H1 (cell line): Measurements from ENCODE around the gene EXT2.

Experiments
- BRCA1 ChIP-seq: IDR thresholded peaks from 2 replicates; pipeline ENCODE4 v1.6.1; 2012; ENCODE audit warnings: low read depth, low read length, improper control_type of control experiment
- KDM5A ChIP-seq: fragments of 200-600 bp; IDR thresholded peaks from 2 replicates; pipeline ENCODE4 v1.7.1; 2012; ENCODE audit warnings: mild to moderate bottlenecking, low read length, inconsistent platforms, mixed read lengths
- POLR2A ChIP-seq, 2 experiments: IDR thresholded peaks; 1 replicate in 1 of 2; 2 replicates in 1 of 2; pipeline ENCODE4 v1.6.1; 2011; ENCODE audit warnings: low read depth in 2 of 2, low read length in 2 of 2, mild to moderate bottlenecking in 2 of 2; ENCODE audit errors: control extremely low read depth in 1 of 2
- TBP ChIP-seq: IDR thresholded peaks from 2 replicates; pipeline ENCODE4 v1.6.1; 2011; ENCODE audit warnings: low read depth, low read length, improper control_type of control experiment
- TF ChIP-seq, protein P1 (sequence below): IDR thresholded peaks from 2 replicates; pipeline ENCODE4 v1.6.1; 2011; ENCODE audit warnings: low read depth, mild to moderate bottlenecking, low read length; ENCODE audit not compliant: insufficient read depth
- TF ChIP-seq, protein P2 (sequence below), 3 experiments: IDR thresholded peaks; 1 replicate in 2 of 3; 2 replicates in 1 of 3; pipeline versions ENCODE4 v1.5.1 to v1.6.1; 2011; ENCODE audit warnings: low read length in 3 of 3, mild to moderate bottlenecking in 3 of 3, inconsistent platforms in 2 of 3, low read depth in 1 of 3, moderate library complexity in 1 of 3; ENCODE audit not compliant: insufficient read depth in 1 of 3; ENCODE audit errors: control extremely low read depth in 1 of 3

- TF ChIP-seq, protein P1, sequence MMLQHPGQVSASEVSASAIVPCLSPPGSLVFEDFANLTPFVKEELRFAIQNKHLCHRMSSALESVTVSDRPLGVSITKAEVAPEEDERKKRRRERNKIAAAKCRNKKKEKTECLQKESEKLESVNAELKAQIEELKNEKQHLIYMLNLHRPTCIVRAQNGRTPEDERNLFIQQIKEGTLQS = no peak
- TF ChIP-seq POLR2A (IDR thresholded peaks at IDR 0.05; ENCODE audit: control extremely low read depth in 1 of 2, low read depth in 2 of 2, low read length in 2 of 2) = no peak
- TF ChIP-seq, protein P2, sequence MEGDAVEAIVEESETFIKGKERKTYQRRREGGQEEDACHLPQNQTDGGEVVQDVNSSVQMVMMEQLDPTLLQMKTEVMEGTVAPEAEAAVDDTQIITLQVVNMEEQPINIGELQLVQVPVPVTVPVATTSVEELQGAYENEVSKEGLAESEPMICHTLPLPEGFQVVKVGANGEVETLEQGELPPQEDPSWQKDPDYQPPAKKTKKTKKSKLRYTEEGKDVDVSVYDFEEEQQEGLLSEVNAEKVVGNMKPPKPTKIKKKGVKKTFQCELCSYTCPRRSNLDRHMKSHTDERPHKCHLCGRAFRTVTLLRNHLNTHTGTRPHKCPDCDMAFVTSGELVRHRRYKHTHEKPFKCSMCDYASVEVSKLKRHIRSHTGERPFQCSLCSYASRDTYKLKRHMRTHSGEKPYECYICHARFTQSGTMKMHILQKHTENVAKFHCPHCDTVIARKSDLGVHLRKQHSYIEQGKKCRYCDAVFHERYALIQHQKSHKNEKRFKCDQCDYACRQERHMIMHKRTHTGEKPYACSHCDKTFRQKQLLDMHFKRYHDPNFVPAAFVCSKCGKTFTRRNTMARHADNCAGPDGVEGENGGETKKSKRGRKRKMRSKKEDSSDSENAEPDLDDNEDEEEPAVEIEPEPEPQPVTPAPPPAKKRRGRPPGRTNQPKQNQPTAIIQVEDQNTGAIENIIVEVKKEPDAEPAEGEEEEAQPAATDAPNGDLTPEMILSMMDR (IDR thresholded peaks at IDR 0.05; ENCODE audit: control extremely low read depth in 1 of 3, insufficient read depth in 1 of 3, low read depth in 1 of 3, low read length in 3 of 3) = no peak
- no peak for TF ChIP-seq BRCA1
- TF ChIP-seq KDM5A = no peak
- no peak for TF ChIP-seq TBP
These were observed 133.6 kb downstream of the EXT2 start for GRCh38 chr11:44229098-44229497.
